GM23338 (cell line): ENCODE results near the gene SH3BP5. TPM values are rescaled to one million over a fixed set of nuclear protein-coding genes. Genes with fewer than 3 reads are reported as not detected.

Source experiments
- ATAC-seq: fragments of 200-7000 bp; cut with Tn5 transposase; 3 replicates; pipeline ENCODE4 v1.9.1; 2020
- DNase-seq: peaks from one replicate; pipeline ENCODE4 v3.0.0-alpha.2; 2015; ENCODE audit warnings: low spot score
- H2AFZ ChIP-seq: fragments of 200-600 bp; sonication (generic); 2 replicates; pipeline ENCODE4 v1.8.0; 2016; ENCODE audit warnings: antibody characterized with exemption, mild to moderate bottlenecking, moderate library complexity
- H3F3A ChIP-seq: fragments of 200-600 bp; sonication (generic); replicated peaks from 2 replicates; pipeline ENCODE4 v1.8.0; 2017; ENCODE audit warnings: antibody characterized with exemption, mixed run types, low read depth
- H3K27ac ChIP-seq: fragments of 200-600 bp; sonication (generic); 2 replicates; pipeline ENCODE4 v1.6.1; 2016; ENCODE audit warnings: low read depth
- H3K27me3 ChIP-seq: fragments of 200-600 bp; sonication (generic); 2 replicates; pipeline ENCODE4 v1.8.0; 2016; ENCODE audit warnings: mild to moderate bottlenecking, mixed run types, moderate library complexity; ENCODE audit not compliant: insufficient read depth
- H3K36me3 ChIP-seq: fragments of 200-600 bp; sonication (generic); 2 replicates; pipeline ENCODE4 v1.8.0; 2016; ENCODE audit warnings: mild to moderate bottlenecking; ENCODE audit not compliant: insufficient read depth
- H3K4me1 ChIP-seq: fragments of 200-600 bp; sonication (generic); 2 replicates; pipeline ENCODE4 v1.8.0; 2016; ENCODE audit warnings: mild to moderate bottlenecking, moderate library complexity; ENCODE audit not compliant: insufficient read depth
- H3K4me2 ChIP-seq: fragments of 200-600 bp; sonication (generic); 2 replicates; pipeline ENCODE4 v1.7.1; 2017; ENCODE audit warnings: mixed run types
- H3K4me3 ChIP-seq: fragments of 200-600 bp; sonication (generic); 2 replicates; pipeline ENCODE4 v1.6.1; 2016; ENCODE audit warnings: mixed run types
- H3K79me2 ChIP-seq: fragments of 200-600 bp; sonication (generic); replicated peaks from 2 replicates; pipeline ENCODE4 v1.8.0; 2017; ENCODE audit warnings: mild to moderate bottlenecking; ENCODE audit not compliant: insufficient read depth
- H3K9me2 ChIP-seq: fragments of 200-600 bp; sonication (generic); 2 replicates; pipeline ENCODE4 v1.8.0; 2017; ENCODE audit not compliant: insufficient read depth
- H4K20me1 ChIP-seq: fragments of 200-600 bp; sonication (generic); replicated peaks from 2 replicates; pipeline ENCODE4 v1.8.0; 2017; ENCODE audit warnings: mild to moderate bottlenecking; ENCODE audit not compliant: insufficient read depth
- H3K27ac Mint-ChIP-seq: 2 replicates; pipeline ENCODE4 v1.8.0; 2020; ENCODE audit warnings: inconsistent platforms, mild to moderate bottlenecking, moderate library complexity, mixed read lengths
- H3K27me3 Mint-ChIP-seq: 3 replicates; pipeline ENCODE4 v1.8.0; 2022; ENCODE audit warnings: low read depth, mild to moderate bottlenecking, moderate library complexity, mixed read lengths, inconsistent platforms; ENCODE audit not compliant: insufficient read depth, poor library complexity
- H3K36me3 Mint-ChIP-seq: 3 replicates; pipeline ENCODE4 v1.8.0; 2021; ENCODE audit warnings: low read depth, mild to moderate bottlenecking, inconsistent platforms, moderate library complexity, mixed read lengths
- H3K4me1 Mint-ChIP-seq: 3 replicates; pipeline ENCODE4 v1.8.0; 2020; ENCODE audit warnings: mild to moderate bottlenecking, inconsistent platforms, mixed read lengths
- H3K4me3 Mint-ChIP-seq: 3 replicates; pipeline ENCODE4 v1.8.0; 2021; ENCODE audit warnings: moderate library complexity, mild to moderate bottlenecking, inconsistent platforms, mixed read lengths
- H3K9me3 Mint-ChIP-seq: 3 replicates; pipeline ENCODE4 v1.8.0; 2020; ENCODE audit warnings: moderate library complexity, mild to moderate bottlenecking, inconsistent platforms, mixed read lengths
- CREB1 ChIP-seq: fragments of 250-450 bp; sonication (Bioruptor Pico); IDR thresholded peaks from 2 replicates; pipeline ENCODE4 v1.5.0; 2020; ENCODE audit warnings: low read depth, mild to moderate bottlenecking, moderate library complexity
- EZH2 ChIP-seq: fragments of 200-600 bp; sonication (generic); IDR thresholded peaks from one replicate; pipeline ENCODE4 v1.8.0; 2017; ENCODE audit warnings: antibody characterized with exemption, mild to moderate bottlenecking, low read depth; ENCODE audit not compliant: unreplicated experiment
- EZH2phosphoT487 ChIP-seq: fragments of 200-600 bp; sonication (generic); IDR thresholded peaks from one replicate; pipeline ENCODE4 v1.8.1; 2018; ENCODE audit warnings: antibody characterized with exemption; ENCODE audit not compliant: unreplicated experiment
- JUNB ChIP-seq: IDR thresholded peaks from one replicate; pipeline ENCODE4 v1.6.1; 2016; ENCODE audit warnings: antibody characterized with exemption; ENCODE audit not compliant: unreplicated experiment
- NANOG ChIP-seq: IDR thresholded peaks from 2 replicates; pipeline ENCODE4 v1.6.1; 2016; ENCODE audit warnings: antibody characterized with exemption, borderline replicate concordance
- POLR2AphosphoS5 ChIP-seq: IDR thresholded peaks from 2 replicates; pipeline ENCODE4 v1.6.1; 2016; ENCODE audit warnings: antibody characterized with exemption, low read depth
- REST ChIP-seq: IDR thresholded peaks from one replicate; pipeline ENCODE4 v1.6.1; 2018; ENCODE audit warnings: antibody characterized with exemption; ENCODE audit not compliant: unreplicated experiment
- STAT1 ChIP-seq: IDR thresholded peaks from one replicate; pipeline ENCODE4 v1.6.1; 2016; ENCODE audit warnings: antibody characterized with exemption; ENCODE audit not compliant: unreplicated experiment
- ZNF114 ChIP-seq: fragments of 250-450 bp; sonication (Bioruptor Pico); IDR thresholded peaks from 2 replicates; pipeline ENCODE4 v1.5.0; 2020; ENCODE audit warnings: mild to moderate bottlenecking, moderate library complexity
- ZNF331 ChIP-seq: fragments of 250-450 bp; sonication (Bioruptor Pico); IDR thresholded peaks from 2 replicates; pipeline ENCODE4 v1.5.0; 2020; ENCODE audit warnings: low read depth, mild to moderate bottlenecking, moderate library complexity
- polyA plus RNA-seq: library from polyadenylated mRNA; unstranded; fragments of >200 nt; fragmentation: Nextera tagmentation; extraction: Ambion mirVana; gene quantifications from 2 replicates; pipeline ENCODE4 v1.2.1, GENCODE V29; 2016
- total RNA-seq: library from RNA; depleted of rRNA; stranded (reverse); fragments of >200 nt; shearing (Covaris generic); gene quantifications from 2 replicates; pipeline ENCODE4 v1.2.3, GENCODE V29; 2014
- TF ChIP-seq, protein P1 (sequence below), 2 experiments: fragments of 200-600 bp in 1 of 2; sonication (generic) in 1 of 2; conservative IDR thresholded peaks; 2 replicates each; pipeline versions ENCODE4 v1.5.1 to v1.6.1; 2016 to 2017; ENCODE audit warnings: antibody characterized with exemption in 2 of 2, low read depth in 2 of 2, mild to moderate bottlenecking in 2 of 2, moderate library complexity in 1 of 2
- TF ChIP-seq, protein P2 (sequence below): fragments of 250-450 bp; sonication (Bioruptor Pico); IDR thresholded peaks from 2 replicates; pipeline ENCODE4 v1.5.0; 2020; ENCODE audit warnings: mild to moderate bottlenecking, moderate library complexity
- TF ChIP-seq, protein P3 (sequence below): IDR thresholded peaks from 2 replicates; pipeline ENCODE4 v1.6.1; 2016; ENCODE audit warnings: antibody characterized with exemption

The SH3BP5 gene
- total and polyA plus RNA-seq, 2 experiments from 2014 or later, result 5.8 to 9.1 TPM

GRCh38 chr3:15217841-15218267, 114.5 kb downstream of the SH3BP5 start:
- Mint-ChIP-seq H3K4me1 (peaks cover 7% of the 10 kb centered on the region; the same call in 2 of the 3 replicates), H3K27ac (no peak overlapping the region), H3K27me3 (no peaks in the 10 kb centered on the region), H3K4me3 (no peak overlapping the region), H3K9me3 (no peaks in the 10 kb centered on the region), H3K36me3 (peaks cover 34% of the 10 kb centered on the region)
- no peaks in the 10 kb centered on the region for H3K79me2 ChIP-seq
- H3K9me2 ChIP-seq, result no peaks in the 10 kb centered on the region
- H2AFZ ChIP-seq, result no peak overlapping the region
- H3K27ac ChIP-seq, result no peak overlapping the region
- ATAC-seq, result no peak; the same call in 2 of the 3 replicates
- DNase-seq, result peak; percentile 15
- no peak overlapping the region for H3K4me3 ChIP-seq
- peaks cover 25% of the 10 kb centered on the region for H3K36me3 ChIP-seq
- no peaks in the 10 kb centered on the region; the same call in 1 of the 2 replicates for H4K20me1 ChIP-seq
- H3F3A ChIP-seq, result no peaks in the 10 kb centered on the region
- H3K27me3 ChIP-seq, result no peaks in the 10 kb centered on the region
- TF ChIP-seq, protein P1, sequence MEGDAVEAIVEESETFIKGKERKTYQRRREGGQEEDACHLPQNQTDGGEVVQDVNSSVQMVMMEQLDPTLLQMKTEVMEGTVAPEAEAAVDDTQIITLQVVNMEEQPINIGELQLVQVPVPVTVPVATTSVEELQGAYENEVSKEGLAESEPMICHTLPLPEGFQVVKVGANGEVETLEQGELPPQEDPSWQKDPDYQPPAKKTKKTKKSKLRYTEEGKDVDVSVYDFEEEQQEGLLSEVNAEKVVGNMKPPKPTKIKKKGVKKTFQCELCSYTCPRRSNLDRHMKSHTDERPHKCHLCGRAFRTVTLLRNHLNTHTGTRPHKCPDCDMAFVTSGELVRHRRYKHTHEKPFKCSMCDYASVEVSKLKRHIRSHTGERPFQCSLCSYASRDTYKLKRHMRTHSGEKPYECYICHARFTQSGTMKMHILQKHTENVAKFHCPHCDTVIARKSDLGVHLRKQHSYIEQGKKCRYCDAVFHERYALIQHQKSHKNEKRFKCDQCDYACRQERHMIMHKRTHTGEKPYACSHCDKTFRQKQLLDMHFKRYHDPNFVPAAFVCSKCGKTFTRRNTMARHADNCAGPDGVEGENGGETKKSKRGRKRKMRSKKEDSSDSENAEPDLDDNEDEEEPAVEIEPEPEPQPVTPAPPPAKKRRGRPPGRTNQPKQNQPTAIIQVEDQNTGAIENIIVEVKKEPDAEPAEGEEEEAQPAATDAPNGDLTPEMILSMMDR (conservative IDR thresholded peaks at IDR 0.05; ENCODE audit: low read depth in 2 of 2), result no peak
- TF ChIP-seq ZNF331 (CRISPR knock-in tag) (no peak), POLR2AphosphoS5 (no peak), JUNB (no peak), NANOG (no peak), REST (no peak), ZNF114 (no peak), CREB1 (CRISPR knock-in tag) (no peak), EZH2 (no peak), STAT1 (no peak), EZH2phosphoT487 (no peak)
- TF ChIP-seq, protein P2, sequence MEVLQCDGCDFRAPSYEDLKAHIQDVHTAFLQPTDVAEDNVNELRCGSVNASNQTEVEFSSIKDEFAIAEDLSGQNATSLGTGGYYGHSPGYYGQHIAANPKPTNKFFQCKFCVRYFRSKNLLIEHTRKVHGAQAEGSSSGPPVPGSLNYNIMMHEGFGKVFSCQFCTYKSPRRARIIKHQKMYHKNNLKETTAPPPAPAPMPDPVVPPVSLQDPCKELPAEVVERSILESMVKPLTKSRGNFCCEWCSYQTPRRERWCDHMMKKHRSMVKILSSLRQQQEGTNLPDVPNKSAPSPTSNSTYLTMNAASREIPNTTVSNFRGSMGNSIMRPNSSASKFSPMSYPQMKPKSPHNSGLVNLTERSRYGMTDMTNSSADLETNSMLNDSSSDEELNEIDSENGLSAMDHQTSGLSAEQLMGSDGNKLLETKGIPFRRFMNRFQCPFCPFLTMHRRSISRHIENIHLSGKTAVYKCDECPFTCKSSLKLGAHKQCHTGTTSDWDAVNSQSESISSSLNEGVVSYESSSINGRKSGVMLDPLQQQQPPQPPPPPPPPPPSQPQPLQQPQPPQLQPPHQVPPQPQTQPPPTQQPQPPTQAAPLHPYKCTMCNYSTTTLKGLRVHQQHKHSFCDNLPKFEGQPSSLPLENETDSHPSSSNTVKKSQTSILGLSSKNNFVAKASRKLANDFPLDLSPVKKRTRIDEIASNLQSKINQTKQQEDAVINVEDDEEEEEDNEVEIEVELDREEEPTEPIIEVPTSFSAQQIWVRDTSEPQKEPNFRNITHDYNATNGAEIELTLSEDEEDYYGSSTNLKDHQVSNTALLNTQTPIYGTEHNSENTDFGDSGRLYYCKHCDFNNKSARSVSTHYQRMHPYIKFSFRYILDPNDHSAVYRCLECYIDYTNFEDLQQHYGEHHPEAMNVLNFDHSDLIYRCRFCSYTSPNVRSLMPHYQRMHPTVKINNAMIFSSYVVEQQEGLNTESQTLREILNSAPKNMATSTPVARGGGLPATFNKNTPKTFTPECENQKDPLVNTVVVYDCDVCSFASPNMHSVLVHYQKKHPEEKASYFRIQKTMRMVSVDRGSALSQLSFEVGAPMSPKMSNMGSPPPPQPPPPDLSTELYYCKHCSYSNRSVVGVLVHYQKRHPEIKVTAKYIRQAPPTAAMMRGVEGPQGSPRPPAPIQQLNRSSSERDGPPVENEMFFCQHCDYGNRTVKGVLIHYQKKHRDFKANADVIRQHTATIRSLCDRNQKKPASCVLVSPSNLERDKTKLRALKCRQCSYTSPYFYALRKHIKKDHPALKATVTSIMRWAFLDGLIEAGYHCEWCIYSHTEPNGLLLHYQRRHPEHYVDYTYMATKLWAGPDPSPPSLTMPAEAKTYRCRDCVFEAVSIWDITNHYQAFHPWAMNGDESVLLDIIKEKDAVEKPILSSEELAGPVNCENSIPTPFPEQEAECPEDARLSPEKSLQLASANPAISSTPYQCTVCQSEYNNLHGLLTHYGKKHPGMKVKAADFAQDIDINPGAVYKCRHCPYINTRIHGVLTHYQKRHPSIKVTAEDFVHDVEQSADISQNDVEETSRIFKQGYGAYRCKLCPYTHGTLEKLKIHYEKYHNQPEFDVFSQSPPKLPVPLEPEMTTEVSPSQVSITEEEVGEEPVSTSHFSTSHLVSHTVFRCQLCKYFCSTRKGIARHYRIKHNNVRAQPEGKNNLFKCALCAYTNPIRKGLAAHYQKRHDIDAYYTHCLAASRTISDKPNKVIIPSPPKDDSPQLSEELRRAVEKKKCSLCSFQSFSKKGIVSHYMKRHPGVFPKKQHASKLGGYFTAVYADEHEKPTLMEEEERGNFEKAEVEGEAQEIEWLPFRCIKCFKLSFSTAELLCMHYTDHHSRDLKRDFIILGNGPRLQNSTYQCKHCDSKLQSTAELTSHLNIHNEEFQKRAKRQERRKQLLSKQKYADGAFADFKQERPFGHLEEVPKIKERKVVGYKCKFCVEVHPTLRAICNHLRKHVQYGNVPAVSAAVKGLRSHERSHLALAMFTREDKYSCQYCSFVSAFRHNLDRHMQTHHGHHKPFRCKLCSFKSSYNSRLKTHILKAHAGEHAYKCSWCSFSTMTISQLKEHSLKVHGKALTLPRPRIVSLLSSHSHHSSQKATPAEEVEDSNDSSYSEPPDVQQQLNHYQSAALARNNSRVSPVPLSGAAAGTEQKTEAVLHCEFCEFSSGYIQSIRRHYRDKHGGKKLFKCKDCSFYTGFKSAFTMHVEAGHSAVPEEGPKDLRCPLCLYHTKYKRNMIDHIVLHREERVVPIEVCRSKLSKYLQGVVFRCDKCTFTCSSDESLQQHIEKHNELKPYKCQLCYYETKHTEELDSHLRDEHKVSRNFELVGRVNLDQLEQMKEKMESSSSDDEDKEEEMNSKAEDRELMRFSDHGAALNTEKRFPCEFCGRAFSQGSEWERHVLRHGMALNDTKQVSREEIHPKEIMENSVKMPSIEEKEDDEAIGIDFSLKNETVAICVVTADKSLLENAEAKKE (CRISPR knock-in tag), result no peak
- TF ChIP-seq, protein P3, sequence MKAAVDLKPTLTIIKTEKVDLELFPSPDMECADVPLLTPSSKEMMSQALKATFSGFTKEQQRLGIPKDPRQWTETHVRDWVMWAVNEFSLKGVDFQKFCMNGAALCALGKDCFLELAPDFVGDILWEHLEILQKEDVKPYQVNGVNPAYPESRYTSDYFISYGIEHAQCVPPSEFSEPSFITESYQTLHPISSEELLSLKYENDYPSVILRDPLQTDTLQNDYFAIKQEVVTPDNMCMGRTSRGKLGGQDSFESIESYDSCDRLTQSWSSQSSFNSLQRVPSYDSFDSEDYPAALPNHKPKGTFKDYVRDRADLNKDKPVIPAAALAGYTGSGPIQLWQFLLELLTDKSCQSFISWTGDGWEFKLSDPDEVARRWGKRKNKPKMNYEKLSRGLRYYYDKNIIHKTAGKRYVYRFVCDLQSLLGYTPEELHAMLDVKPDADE, result no peak
- no peak overlapping the region for H3K4me2 ChIP-seq
- no peaks in the 10 kb centered on the region for H3K4me1 ChIP-seq
